NCI-H748 (cell line): ENCODE measurements around the gene ROBO1.
A peak's percentile ranks its signal among the peaks of the same experiment; 100 is the strongest.

Source experiments
- DNase-seq: peaks from one replicate; lab custom pipeline; 2025; ENCODE audit not compliant: unreplicated experiment; lab: John Stamatoyannopoulos, UW

The ROBO1 gene

DNA sequence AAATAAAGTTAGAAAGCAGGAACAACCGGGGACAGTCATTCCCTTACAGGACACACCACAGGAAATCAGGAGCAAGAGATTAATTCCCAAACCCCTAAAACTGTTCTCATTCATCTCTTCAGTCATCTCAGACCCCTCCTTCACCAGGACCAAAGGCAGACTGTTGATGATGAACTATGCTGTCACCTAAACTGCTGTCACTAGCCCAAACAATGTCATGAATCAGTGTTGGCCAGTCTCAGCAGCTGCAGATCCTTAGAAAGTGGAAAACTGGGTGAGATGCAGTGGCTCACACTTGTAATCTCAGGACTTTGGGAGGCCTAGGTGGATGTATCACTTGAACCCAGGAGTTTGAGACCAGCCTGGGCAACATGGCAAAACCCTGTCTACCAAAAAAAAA is 909.6 kb downstream of the ROBO1 start:
- no peak for DNase-seq

DNA sequence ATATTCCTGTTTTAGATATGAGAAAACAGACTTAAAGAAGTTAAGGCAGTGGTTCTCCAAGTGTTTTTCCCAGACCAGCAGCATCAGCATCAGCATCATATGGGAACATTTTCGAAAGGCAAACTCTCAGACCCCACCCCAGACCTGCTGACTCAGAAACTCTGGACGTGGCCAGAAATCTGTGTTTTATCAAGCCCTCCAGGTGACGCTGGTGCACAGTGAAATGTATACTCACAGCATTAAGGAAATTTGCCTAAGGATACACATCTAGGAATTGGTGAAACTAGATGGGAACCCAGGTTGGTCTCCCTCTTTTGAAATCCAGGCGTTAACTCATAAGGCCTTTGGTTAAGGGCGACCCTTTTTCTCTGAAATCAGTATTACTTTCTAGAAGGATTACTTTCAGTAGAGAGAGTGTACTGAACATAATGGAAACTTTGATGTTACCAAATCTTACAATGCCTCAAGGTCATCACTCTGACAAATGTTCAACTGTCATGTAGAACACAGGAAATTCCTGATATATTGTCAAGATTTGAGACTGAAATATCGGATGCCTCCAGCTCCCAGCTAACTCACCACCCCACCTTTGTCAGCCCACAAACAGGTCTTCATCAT is 910.2 kb downstream of the ROBO1 start:
- DNase-seq: peak; percentile 81

DNA sequence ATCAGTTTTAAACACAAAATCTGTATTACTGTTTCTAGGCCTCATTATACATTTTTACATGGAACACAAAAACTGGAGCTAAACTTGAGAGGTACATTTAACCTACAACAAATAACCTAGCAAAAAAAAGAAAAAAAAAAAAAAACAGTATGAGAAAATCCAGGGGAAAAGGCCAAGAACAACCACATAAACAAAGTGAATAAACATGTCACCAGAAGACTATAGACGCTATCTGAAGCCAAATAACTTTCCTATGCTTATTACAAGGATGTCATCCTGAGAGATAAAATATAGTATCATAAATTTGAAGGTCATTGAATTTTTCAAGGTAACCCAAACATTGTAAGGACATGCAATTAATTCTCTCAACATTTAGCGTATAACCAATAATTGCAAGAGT is 911.6 kb downstream of the ROBO1 start:
- DNase-seq: no peak

DNA sequence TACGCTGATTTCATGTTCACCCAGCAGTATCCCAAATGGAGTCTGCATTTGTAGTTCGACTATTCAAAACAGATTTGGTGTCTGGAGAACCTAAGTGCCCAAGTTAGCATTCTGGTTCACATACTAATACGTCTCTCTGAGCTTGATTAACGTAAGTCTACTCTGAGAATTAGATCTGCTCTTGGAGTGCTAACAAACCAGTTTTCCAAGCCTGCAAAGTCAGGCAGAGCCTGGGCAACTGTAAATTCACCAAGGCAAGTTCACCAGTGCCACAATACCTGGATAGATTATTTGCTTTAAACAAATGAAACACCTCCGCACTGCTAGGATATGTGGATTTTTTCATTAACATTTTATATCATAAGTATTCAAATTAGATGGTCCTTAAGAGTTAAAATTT is 912.6 kb downstream of the ROBO1 start:
- DNase-seq: peak; percentile 11

DNA sequence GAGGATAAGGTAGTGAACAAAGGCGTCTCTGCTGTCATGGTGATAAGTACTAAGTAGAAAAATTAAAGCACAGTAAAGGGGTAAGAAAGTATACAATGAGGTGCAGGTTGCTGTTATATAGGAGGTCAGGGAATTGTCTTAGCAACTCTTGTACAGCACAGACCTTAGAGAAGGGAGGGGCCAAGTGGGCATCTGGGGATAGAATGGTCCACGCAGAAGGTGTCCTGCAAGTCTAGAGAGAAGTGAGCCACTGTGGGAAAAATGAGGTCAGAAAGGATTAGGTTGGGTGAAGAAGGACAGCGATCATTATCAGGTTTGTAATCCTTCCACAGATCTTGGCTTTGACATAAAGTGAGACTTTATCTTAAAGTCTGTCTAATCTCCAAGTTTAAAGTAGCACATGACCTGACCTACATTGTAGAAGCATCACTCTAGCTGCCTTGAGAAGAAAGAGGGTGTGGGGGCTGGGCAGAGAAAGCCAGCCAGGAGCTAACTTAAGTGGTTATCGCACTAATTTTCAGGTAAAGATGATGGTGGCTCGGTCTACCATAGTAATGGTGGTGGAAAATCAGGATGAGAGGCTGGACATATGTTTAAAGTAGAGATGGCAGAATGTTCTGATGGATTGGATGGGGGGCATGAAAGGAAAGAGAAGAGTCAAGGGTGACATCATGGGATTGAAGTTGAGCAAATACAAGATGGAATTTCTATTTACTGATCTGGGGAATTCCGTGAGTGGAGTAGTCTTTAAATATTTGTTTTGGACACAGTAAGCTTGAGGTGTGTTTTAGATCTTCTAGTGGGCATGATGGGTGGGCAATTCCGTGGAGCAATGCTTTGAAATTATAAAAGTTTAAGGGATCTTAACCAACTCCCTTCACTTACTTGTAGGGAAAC is 919.2 kb downstream of the ROBO1 start:
- DNase-seq: peak; percentile 29

DNA sequence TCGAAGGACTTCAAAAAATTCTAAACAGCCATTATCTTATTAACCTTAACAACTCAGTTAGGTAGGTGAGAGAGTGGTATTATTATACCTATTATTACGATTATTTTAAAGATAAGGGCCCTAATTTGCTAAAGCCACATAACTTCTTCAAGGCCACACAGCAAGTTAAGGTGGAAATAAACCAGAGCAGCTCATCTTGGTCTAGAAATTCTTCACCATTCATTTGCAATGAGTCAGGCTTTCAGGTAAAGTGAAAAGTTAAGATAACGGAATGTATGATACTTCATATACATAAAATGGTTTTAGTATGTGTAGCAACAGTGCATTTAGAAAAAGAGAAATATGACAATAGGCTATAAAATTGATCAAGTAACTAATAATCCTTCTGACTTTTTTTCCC is 920.2 kb downstream of the ROBO1 start:
- DNase-seq: no peak

DNA sequence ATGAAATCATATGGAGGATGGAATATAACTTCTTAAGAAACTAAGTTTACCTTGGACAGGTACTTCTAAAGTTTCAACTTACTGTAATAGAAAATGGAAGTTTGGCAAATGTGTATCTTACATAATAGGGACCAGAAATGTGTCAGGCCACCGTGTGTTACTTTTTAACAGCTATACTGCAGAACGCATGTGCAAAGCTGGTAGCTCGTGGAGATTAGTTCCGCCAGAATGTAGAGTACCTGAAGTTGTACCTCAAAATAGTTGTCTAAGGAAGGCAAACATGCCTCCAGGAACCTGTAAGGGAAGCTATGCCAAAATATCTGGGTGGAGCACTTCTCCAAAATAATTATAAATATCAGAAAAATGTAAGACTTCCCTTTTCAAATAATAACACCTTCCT is 920.6 kb downstream of the ROBO1 start:
- DNase-seq: no peak

DNA sequence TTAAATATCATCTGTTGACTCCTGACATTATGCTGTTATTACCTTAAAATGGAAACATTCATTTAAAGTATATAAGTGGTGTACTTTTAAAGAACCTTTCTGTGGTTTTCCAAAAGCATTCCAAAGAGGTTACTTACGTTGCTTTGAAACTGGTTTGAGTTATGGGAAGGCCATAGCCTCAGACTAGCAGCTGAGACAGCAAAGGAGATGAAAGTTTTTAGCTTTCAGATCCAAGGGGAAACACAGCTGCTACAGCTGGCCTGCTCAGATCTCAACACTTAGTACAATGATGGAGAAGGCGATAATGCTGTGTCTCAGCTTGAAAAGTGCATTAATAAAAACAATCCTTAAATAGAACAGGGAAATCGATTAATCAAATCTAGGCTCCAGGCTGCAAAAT is 921.1 kb downstream of the ROBO1 start:
- no peak for DNase-seq

DNA sequence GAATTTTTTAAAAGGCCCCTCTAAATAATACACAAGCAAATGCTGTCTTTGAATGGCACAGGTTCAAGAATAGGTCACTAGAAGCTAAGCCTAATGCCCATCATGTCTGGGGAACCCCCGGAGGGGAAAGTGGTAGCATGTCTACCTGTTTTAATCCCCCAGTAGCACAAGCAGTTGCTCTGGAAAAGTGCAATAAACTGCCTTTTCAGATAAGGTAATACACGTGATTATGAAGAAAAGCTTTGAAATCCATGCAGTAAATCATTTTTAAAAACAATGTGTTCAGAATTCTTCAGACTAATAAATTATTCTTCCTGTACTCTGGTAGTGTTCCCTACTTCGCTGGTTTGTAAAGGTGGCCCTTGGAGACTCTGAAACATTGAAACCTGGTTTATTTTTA is 922.2 kb downstream of the ROBO1 start:
- DNase-seq: no peak

DNA sequence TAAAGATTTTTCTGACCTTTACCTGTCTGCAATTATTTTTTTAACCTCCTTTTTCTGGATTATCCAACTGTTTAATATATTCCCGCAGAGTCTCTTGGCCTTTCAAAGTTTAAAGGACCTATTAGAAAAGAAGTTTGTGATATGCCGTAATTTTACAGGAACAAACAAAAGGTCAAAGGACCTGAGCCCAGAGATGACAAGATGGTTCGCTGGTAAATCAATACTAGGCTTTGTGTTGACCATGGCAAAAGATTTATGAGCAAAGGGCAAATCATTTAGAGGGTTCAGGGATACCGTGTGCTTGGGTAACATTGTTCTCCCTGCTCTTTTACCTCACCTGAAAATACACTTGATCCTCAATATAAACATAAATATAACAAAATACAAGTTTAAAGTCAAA is 923.5 kb downstream of the ROBO1 start:
- peak; percentile 2 for DNase-seq

DNA sequence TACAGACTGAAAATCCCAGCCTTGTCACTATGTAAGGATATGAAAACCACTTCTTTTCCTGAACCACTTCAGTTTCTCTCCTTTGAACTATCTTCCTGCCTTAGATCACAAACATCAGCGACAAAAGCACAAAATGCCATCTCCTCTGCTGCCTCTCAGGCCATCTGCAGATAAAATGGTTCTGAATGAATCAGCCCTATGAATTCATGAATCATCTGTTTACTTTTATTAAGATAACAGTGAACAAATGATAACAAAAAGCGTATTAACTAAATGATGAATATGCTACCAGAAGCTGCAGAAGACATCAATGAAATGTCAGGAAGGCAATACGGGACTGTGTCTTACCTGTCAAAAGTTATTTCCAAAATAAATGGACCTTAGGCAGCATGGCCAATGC is 928.1 kb downstream of the ROBO1 start:
- DNase-seq: no peak

DNA sequence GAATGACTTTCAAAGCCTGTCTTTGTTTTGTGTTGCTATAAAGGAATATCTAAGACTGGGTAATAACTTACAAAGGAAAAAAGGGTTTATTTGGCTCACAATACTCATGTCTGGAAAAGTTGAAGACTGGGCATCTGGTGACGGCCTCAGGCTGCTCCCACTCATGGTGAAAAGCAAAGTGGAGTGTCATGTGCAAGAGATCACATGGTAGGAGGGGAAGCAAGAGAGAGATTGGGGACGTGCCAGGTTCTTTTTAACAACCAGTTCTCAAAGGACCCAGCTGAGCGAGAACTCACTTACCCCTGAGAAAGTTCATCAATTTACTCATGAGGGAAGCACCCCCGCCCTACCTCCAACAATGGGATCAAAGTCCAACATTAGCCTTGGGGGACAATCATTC is 929.4 kb downstream of the ROBO1 start:
- no peak for DNase-seq

DNA sequence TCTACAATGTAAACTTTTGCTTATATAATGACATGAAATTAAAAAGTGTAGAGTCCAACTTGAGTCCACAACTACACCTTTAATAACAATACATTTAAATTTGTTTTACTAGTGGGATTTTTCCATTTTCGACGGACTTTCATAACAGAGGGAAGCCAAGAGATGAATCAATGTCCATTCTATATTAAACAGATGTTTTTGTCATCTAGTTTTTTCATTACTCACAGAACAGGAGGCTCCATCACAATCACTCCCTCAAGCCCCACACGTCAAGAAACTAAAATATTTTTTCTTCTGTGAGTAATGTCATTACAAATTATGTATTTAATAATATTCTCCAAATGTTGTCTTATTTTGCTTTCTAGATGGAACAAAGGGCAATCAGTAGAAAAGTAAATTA is 932.9 kb downstream of the ROBO1 start:
- no peak for DNase-seq

DNA sequence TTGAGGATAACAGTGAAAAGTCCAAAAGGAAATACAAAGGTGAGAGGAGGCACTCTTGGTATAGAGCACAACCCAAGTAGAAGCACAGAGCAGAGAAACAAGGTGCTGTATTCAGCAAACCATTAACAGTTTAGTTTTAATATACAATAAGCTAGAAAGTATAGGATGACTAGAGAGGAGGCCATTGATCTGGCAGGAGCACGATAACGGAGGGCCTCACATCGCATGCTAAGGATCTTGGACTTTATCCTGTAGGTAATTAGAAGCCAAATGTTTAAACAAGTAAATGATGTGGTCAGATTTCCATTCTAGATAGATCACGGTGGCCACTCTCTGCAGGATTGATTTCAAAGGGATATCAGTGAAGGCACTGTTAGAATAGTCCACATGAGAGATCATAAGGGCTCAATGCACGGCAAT is 935.0 kb downstream of the ROBO1 start:
- DNase-seq: peak; percentile 12

DNA sequence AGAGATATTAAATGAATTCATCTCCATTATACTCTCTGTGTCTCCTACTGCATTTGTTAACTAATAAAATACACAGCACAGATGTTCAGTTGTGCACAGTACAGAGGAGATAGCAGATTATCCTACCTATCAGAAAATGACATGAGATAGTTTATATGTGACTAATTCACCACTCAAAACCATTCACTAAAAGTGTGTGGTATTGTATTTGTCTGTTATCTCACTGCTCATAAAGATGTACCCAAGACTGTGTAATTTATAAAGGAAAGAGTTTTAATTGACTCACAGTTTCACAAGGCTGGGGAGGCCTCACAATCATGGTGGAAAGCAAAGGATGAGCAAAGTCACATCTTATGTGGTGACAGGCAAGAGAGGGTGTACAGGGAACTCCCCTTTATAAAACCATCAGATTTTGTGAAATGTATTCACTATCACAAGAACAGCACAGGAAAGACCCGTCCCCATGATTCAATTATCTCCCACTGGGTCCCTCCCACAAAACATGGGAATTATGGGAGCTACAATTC is 936.3 kb downstream of the ROBO1 start:
- DNase-seq: no peak

DNA sequence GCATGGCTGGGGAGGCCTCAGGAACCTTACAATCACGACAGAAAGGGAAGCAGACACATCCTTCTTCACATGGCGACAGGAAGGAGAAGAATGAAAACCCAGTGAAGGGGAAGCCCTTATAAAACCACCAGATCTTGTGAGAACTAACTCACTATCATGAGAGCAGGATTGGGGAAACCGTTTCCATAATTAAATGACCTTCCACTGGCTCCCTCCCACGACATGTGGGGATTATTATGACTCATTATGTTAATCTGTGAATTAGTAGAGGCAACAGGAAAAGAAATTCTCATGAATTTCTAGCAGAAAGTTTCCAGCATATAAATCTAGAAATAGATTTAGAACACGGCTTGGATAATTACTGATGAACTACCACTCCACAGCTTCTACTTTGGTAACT is 937.3 kb downstream of the ROBO1 start:
- DNase-seq: no peak

DNA sequence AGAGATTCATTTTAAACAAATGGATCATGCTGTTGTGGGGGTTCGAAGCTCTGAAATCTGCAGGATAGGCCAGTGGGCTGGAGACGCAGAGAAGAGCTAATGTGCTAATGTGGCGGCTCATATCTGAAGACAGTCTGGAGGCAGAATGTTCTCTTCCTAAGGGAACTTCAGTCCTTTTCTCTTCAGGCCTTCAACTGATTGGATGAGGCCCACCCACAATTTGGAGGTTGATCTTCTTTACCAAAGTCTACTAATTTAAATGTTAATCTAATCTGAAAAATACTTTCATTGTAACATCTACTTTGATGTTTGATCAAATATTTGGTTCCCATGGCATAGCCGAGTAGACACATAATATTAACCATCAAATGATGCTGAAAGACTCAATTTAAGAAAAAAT is 940.2 kb downstream of the ROBO1 start:
- DNase-seq: no peak

DNA sequence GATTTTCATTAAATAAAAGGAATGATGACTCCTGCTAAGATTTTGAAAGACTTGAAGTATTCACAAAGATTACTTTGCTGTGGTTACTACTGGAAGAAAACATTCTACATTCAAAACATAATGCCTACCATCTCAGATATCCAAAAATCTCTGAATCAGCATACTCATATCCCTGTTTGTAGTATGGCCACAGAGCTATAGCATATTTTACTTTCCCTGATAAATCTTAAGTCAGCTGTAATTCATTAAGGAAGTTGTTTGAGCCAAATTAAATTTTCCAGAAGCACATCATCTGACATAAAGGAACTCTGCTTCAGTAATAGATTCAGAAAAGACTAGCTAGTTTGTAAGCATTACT is 942.0 kb downstream of the ROBO1 start:
- no peak for DNase-seq

DNA sequence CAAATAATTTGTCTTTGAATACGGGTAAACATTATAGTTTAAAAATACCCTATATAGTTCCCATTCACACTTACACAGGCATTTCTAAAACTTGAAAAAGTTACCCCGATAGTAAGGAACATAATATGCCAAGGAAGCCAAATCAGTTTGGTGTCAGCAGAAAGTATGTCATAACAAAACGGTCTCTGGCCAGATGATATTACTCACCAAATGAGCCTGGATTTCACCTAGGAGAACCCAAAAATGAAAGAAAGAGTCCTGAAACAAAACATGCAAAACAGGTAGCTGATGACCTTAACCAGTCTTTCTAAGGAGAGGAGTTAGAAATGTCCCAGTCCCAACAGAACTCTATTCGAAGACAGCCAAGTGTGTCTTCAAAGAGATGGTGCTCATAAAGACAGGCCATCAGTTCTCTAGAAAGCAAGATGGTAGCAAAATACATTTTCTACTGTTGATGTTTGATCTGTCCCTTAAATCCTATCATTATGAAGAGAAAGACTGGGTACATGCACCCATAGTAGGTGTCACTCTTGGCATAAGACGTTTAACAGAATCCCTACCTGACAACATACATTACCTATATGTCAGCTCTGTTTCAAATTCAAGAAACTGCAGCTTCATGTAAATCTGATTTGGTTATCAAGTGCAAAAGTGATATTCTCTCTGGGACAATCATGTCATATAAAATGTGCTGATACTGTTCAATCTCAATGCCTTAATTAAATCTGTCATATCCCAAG is 942.5 kb downstream of the ROBO1 start:
- DNase-seq: no peak

DNA sequence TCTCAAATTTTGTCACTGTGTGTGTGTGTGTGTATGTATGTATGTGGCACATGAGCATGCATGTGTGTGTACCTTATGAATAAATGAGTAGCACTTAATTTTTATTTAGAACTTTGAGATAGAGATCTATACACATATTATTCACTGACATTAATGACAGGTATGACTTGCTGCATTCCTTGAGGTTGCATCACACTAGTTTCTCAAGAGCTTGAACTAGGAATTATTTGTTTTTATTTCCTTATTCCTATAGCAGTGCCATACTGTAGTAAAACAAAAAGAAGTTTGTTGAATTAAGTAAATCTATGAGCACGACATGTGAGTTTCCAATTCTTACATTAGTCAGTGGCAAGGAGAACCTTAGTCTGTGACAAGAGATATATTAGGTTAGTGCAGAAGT is 943.9 kb downstream of the ROBO1 start:
- DNase-seq: no peak

DNA sequence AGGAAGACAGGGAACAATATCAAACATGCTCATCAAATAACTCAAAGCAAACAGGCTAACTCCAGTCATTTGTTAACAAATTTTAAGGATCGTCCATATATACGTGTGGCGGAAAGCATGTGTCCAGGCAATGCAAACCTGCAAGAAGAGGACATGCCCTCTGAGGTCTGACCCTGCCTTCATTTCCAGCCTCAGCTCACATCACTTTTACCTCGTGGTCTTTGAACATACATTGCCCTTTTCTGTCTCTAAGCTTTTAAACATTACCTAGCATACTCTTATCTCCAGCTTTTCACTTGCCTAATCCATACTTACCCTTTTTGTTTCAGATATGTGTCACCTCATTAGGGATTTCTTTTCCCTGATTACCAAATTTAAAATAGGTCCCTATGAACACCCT is 944.4 kb downstream of the ROBO1 start:
- no peak for DNase-seq

DNA sequence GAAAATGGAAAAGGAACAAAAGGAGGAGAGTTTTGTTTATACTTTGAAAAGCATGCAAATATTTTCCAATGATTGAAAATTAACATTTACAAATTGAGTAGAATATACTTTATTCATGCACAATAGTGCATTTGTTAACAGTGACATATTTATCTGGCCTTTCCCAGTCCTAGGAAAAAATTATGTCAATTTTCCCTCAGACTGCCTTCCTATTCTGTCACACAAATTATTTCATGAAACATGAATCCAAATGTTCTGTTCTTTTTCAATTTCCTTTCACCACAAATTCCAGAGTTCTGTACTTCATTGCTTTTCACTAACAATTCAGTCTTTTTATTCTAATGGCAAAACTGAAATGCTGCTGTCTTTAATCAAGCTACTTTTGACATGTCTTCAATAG is 945.1 kb downstream of the ROBO1 start:
- DNase-seq: no peak
